HG03064 (cell line): ENCODE results near the gene CAPN11.

Source experiments
- ATAC-seq: cut with Tn5 transposase; IDR thresholded peaks from one replicate; pipeline ENCODE4 v1.9.1; 2021; ENCODE audit warnings: low read depth; ENCODE audit not compliant: unreplicated experiment

The CAPN11 gene

DNA sequence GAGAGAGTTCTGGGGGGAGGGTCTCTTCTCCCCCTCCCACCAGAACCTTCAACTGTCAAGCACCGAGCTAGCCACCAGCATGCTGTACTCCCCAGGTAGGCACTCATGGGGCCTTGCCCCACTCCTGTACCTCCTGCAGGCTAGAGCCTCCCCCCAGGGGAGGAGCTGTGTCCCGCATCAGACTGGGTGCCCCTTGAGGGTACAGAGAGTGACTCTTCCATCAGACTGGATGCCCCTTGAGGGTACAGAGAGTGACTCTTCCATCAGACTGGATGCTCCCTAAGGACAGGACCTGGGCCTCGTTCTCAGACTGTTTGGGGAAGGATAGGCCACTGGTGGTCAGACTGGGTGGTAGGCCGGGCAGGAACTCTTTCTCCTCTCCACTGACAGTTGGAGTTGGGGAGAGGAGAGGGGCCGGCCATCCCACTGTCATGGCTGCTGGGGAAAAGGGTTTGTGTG, at the start of gene CAPN11:
Gene CAPN11 (plus strand): TSS at position 51 of the 459 bp plus-strand sequence. CDS start 29 bp downstream, at position 80.
- ATAC-seq: no peak

DNA sequence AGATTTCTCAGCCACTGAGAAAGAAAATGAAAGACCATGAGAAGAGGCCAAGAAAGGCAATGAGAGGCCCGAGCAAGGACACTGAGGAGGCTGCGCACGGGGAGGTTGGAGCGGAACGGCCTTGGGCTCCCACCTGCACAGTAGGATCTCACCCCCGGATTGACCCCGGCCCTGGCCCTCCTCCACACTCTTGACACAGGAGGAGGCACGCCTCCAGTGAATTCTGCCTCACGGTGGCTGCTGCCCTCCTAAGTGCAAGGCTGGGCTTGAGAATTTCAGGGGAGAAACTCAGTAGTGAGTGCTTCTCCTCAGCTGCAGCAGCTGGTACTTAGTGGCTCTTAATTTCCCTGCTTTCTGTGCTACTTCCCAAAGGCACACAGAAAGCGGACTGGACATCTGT, 49.4 kb upstream of the CAPN11 start:
- no peak for ATAC-seq

DNA sequence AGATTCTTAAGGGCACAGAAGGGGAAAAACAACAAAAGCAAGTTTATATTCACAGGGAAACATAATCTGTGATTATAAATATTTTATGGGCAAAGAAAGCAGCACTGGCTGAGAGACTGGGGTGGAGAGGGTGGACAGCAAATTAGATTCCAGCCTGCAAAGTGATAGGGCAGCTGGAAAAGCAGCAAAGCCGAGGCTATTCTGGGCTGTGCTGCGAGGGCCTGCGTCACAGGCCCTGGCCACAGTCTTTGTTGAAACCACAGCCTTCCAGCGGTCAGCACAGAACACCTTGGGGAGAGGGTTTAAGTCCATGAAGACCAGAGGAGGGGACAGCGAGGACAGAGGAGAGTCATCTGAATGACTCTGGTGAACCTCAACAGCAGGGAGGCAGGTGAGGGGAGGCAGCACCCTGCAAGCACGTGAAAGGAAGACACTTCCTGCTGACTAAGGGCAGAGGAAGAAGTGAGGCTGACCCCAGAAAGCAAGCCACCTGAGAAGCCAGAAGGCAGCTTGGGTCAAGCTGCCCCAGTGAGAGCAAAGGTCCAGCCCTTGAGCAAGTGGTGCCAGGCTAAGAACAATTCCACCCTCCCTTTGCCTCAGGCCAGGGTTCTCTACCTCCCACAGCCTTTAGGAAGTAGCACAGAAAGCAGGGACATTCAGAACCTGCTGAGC, 48.5 kb upstream of the CAPN11 start:
- ATAC-seq: no peak

DNA sequence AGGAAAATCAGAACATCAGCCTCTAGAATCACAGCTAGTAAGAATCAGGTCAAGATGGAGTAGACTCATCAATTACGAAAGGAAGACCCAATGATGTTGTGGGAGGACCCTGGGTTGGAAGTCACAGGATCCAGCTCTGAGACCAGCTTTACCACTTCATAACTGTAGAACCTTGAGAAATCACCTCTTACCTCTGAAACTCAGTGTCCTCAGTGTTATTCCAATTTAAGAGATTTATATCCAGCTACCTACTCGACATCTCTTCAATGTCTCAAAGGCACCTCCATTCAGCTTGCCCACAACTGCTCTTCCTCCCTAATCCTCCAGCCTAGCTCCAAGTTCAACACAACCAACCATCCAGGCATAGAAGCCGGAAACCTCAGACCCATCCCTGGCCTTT, 47.7 kb upstream of the CAPN11 start:
- ATAC-seq: no peak

GRCh38 chr6:44111434-44112417, 46.9 kb upstream of the CAPN11 start:
- ATAC-seq: no peak

DNA sequence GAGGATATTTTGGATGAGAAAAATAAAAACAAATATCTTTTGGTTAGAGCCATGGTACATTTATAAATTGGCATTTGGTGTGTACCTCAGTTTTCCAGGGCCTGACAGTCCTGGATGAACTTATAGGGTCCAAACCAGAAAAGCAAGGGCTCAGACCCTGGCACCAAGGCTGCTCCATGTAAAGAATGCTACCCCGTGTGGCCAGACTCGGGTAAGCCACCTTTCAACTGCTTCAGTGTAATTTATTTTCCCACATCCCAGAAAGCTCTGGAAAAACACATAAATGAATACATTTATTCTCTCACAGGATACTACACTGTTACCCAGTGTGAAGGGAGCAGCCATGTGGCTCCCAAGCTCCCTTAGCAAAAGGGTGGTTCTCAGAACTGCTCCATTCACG, 45.2 kb upstream of the CAPN11 start:
- ATAC-seq: no peak

GRCh38 chr6:44115866-44116265, 42.8 kb upstream of the CAPN11 start:
- no peak for ATAC-seq

DNA sequence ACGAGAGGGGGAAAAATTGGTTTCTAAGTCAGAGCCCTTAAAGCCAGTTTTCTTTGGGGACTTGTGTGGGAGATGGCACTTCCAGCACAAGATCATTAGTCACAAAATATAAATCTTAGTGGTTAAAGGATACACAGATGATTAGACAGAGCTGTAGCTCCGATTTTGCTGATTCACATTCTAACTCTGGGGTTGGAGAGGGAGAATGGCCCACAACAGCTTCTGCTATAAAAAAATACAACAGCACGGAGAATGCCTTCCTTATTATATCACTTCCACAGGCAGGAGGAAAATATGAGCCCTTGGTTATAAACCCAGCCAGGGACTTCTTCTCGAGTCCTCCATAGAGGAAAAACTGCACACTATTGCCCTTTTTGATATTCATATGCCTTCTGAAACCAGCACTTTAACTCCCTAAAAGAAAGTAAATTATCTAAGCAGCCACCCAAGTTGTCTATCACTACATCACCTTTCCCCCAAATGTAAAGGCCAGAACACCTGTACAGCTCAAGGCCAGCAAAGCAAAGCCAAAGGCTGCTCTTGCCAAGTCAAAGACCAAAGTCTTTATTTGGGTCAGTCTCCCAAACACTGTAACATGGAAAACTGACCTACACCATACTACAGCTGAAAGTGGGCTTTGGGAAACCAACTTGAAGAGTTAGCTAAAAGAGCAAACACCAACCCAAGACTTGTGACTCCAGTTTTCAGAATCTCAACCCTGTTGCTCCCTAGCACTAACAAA, 41.8 kb upstream of the CAPN11 start:
- no peak for ATAC-seq

DNA sequence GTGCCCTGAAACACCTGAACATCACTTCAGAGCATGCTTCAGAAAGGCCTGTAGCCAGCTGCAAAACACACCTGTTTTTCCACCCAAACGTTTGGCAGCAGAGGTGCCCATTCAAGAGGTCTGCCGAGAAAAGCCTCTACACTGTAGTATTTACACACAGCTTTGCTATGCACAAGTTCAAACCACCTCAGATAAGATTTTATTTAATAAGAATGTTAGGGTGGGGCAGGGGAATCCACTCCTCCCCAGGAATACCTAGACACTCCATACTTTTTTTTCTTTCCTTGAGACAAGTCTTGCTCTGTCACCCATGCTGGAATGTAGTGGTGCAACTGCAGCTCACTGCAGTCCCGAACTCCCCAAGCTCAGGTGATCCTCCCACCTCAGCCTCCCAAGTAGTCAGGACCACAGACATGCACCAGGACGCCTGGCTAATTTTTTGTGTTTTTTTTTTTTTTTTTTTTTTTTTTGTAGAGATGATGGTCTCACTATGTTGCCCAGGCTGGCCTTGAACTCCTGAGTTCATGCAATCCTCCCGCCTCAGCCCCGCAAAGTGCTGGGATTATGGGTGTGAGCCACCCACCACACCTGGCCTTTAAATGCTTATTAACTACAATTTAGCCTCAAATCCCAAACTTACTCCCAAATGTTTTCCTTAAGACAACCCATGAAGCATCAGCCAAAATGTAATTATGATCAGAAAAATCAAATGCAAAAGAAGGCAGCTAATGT, 41.1 kb upstream of the CAPN11 start:
- ATAC-seq: no peak

DNA sequence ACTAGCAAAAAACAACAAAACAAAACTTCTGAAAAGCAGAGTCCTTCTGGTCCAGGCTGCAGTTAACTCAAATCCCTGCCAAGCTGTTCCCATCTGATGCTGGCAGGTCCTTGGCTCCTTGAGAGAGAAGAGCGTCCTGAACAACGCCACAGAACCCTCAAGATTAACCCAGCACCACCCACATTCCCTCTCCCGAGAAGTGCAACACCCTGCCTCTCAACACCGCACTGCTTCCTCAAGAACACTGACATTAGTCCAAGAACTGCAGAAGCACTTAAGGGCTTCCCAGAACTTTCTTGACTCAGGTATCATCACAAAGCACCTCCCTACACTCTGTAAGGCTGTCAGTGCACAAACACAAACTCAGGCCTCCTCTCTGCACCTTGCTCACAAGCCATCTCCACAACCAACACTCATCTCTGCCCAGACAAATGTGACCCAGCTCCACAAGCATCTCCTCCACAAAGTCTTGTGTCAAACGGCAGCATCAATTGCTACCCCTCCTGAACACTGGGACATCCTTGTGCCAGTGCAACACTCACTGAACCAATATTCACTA, 38.8 kb upstream of the CAPN11 start:
- no peak for ATAC-seq

- no peak for ATAC-seq
Measured at GRCh38 chr6:44120692-44121443, 37.8 kb upstream of the CAPN11 start.

DNA sequence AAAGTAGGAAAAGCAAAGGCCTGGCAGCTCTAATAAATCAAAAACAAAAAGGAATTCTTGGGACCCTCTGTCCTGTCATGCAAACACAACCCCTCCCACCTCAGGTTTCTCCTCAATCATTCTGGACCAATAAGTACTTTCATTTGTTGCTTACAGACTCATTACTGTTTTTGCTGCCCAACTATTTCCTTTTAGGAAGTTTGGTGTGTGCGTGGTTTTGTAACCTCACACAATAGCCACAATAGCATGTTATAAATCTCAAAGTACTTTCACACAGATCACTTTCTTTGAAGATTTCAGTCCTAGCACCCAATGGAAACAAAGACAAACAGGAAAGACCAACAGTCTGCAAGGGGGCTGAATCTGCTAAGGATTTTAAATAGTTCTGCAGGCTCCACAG, 35.8 kb upstream of the CAPN11 start:
- ATAC-seq: no peak

GRCh38 chr6:44123544-44123943, 35.1 kb upstream of the CAPN11 start:
- ATAC-seq: no peak

DNA sequence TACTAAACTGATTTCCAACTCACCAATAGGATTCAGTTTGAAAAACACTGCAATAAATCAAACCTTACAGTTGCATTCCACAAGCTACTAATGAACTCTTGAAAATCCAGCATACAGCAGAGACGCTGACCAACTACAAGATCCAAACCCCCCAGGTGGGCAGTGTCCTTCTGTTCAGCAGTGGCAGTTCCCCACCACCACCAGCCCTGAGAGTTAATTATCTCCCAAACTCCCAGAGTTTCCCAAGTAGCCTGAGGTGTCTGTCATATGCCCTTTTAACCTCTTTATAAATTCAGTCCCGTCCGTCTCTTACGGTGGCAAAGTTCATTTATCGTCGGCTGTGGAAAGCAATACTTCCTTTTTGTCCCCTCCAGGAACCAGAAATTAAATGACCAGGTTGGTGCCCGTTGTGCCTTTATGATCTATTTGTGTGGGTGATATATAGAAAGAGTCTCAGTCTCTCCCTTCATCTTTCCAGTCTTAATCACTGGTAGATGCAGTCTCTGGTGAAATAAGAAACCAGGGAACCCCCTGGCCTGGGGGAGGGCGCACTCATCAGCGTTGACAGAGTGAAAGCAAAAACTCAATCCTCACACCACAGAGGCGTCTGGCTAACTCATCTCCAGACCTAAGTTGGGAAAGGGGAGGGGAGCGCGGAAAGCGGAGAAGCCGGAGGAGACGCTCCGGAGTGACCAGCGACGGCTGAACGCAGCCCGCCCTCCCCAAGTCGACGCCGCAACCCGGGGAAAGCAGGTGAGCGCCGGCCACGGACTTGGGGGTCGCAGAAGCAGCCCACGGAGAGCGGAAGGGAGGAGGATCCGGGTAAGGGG, 32.1 kb upstream of the CAPN11 start:
- ATAC-seq: peak; percentile 39

GRCh38 chr6:44127186-44128019, 31.2 kb upstream of the CAPN11 start, which contains the start of the genes MRPL14 and TMEM63B:
Gene MRPL14 (minus strand): TSS chr6:44127452. CDS start chr6:44116611, 10,841 bp downstream.
Gene TMEM63B (plus strand): TSS chr6:44127554. CDS start chr6:44134585, 7,031 bp downstream.
- ATAC-seq: peak; percentile 48

DNA sequence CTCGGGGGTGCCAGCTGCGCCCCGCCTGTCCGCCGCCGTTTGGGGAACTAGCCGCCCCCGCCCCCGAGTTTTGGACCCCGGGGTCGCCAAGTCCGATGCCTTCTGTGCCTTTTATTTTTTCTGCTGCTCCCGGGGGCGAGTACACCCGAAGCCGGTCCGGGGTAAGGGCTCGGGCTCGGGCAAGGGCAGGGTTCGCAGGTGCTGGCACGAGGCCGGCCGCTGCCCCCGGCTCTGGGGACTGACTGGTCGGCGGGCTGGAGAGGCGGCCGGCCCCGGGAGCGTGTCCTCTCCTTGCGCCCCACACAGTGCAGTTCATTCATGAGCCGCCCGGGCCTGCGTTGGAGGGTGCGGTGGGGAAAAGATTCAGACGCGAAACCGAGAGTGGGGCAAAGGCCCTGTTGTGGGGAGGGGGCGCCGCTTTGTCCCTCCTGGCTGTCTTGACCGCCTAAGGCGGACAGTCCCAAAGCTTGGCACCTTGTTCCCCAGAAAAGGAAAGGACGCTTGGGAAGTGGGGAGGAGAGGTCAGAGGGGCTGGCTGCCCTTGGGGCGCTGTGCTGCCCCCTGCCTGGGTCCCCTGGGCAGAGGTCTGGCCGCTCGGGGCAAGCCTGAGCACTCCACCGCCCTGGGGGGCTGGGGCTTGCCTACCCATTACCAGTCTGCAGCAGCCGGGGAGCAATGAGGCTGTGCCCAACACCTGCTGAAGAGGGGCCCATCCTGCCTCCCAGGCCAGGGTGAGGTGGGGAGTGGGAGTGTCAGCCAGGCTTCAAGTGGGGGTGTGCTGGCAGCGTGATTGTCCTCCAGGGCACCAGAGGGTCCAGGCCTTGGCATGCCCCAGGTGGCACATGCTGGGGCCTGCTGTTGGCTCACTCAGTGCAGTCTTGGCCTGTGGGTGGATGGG, 30.4 kb upstream of the CAPN11 start:
- ATAC-seq: peak; percentile 26
